ENCODE results near the gene CHRND. TPM values are rescaled to one million over a fixed set of nuclear protein-coding genes. Genes with fewer than 3 reads are reported as not detected.

Gene CHRND
- polyA plus RNA-seq, 4 donors = 0.52 to 0.85 (median 0.66) TPM

DNA sequence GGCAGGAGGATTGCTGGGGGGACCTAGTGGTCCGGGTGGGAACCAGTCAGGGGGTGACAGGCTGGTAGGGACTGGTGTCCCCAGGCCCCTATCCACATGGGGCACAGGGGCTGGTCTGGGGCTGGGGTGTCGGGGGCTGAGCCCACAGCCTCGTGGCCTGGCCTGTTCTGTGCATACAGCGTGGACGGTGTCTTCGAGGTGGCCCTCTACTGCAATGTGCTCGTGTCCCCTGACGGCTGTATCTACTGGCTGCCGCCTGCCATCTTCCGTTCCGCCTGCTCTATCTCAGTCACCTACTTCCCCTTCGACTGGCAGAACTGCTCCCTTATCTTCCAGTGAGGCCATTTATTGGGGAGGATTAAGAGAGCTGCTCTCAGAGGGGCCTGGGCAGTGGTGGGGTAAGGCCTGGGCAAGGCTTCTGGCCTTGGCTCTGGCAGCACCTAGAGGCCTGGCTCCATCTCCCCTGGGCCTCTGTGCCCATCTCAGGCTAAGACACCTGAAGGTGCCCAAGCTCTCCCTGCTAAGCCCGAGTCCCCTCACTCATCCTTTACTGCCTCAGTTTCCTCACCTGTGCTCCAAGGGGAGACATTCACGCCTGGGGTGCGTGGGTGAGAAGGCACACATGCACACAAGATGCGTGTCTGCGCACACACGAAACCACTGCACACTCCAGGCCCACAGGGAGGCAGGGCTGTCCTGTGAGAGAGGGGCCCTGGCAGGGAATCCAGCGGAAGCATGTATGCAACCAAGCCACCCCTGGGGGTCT is 15.4 kb downstream of the CHRND start:
- DNase-seq (ENCODE audit: low read depth in 4 of 4, low spot score in 3 of 4) = no peak

GRCh38 chr2:232541961-232542714 is 16.2 kb downstream of the CHRND start:
- DNase-seq (ENCODE audit: low read depth in 4 of 4, low spot score in 3 of 4) = no peak

DNA sequence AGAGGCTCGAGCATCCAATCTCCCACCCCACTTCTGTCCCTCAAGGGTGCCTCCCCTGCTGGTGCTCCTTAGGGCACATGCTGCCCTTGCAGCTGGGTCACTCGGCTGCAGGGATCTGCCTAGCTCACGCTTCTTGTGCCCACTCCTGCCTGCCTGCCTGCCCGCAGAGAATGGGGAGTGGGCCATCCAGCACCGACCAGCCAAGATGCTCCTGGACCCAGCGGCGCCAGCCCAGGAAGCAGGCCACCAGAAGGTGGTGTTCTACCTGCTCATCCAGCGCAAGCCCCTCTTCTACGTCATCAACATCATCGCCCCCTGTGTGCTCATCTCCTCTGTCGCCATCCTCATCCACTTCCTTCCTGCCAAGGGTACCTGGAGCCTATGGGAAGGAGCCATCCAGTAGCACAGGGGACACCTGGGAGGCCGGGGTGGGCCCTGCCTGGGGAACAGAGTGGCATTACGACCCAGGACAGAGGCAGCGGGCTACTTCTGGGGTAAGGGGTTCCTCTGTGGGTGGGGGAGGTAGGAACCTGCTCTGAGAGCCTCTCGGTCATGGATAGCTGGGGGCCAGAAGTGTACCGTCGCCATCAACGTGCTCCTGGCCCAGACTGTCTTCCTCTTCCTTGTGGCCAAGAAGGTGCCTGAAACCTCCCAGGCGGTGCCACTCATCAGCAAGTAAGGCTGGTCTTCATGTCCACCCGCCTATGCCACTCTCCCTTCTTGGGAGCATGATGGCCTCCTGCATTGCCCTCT is 16.9 kb downstream of the CHRND start:
- DNase-seq (ENCODE audit: low read depth in 4 of 4, low spot score in 3 of 4) = no peak

DNA sequence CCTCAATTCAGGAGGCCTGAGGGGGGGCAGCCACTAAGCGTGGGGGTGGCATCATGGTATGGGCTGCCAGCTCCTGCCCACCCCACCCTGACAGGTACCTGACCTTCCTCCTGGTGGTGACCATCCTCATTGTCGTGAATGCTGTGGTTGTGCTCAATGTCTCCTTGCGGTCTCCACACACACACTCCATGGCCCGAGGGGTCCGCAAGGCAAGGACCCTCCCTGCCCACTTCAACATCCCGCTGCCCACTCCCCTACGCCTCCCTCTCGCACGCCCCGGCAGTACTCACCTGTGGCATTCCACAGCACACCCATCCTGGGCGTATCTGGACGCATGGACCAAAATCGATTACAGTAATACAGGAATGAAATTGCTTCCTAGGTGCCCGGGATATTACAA is 17.5 kb downstream of the CHRND start:
- no peak for DNase-seq (ENCODE audit: low read depth in 4 of 4, low spot score in 3 of 4)

DNA sequence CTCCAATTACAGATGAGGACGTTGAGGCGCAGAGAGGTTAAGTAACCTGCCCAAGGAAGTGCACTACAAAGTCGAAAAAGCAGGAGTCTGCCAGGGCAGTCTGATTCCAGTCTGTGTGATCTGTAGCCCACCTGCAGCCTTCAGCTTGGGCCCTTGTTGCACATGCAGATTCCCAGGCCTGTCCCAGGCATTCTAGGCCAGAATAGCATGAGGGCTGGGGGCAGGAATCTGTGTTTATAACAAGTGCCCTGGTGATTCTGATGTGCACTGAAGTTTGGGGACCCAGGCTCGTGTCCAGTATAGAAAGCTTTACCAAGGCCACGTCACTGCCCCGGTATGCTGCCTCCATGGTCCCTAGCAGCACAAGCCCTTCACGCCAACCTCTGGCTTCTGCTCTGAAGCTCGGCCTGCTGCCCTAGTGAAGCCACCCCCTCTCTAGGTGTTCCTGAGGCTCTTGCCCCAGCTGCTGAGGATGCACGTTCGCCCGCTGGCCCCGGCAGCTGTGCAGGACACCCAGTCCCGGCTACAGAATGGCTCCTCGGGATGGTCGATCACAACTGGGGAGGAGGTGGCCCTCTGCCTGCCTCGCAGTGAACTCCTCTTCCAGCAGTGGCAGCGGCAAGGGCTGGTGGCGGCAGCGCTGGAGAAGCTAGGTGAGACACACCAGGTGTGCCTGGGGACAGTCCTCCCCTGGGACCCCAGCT is 18.1 kb downstream of the CHRND start:
- DNase-seq (ENCODE audit: low read depth in 4 of 4, low spot score in 3 of 4) = no peak

DNA sequence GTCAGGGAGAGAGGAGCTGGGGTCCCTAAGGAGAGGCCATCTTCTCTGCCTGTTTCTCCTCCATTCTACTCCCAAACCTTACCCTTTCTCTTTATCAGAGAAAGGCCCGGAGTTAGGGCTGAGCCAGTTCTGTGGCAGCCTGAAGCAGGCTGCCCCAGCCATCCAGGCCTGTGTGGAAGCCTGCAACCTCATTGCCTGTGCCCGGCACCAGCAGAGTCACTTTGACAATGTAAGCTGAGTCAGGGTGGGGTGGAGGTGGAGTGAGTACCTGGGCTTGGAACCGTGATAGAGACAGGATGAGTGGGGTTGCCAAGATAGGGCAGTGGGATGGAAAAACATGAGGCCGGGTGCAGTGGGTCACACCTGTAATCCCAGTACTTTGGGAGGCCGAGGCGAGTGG is 18.7 kb downstream of the CHRND start:
- DNase-seq (ENCODE audit: low read depth in 4 of 4, low spot score in 3 of 4) = no peak

DNA sequence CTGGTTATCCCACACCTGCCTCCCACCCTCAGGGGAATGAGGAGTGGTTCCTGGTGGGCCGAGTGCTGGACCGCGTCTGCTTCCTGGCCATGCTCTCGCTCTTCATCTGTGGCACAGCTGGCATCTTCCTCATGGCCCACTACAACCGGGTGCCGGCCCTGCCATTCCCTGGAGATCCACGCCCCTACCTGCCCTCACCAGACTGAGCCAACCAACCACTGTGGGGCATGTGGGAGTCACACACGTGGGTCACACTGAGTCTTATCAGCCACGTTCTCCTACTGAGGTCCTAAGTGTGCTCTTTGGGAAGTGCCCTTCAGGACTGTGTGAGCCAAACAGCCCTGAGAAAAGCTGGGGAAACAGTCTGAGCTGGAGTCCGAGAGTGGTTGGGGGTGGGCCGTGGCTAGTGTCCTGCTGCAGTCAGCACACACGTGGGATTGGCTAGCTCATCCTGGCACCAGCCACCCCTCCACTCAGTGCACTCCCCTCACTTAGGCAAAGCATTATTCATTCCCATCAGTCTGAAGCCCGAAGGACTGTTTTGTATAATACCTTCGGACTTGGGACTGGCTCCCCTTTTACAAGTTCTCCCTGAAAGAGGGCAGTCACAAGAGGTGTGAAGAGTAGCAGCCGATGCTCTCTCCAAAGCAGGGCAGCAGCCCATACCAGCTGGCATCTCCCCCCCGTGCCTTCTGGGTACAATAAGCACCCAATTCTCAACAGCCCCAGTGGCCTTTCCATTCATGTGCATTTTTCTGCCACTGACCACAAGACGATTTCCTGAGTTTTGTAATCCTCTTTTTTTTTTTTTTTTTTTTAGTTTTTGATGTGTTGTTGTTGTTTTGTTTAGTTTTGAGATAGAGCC is 19.8 kb downstream of the CHRND start:
- no peak for DNase-seq (ENCODE audit: low read depth in 4 of 4, low spot score in 3 of 4)

DNA sequence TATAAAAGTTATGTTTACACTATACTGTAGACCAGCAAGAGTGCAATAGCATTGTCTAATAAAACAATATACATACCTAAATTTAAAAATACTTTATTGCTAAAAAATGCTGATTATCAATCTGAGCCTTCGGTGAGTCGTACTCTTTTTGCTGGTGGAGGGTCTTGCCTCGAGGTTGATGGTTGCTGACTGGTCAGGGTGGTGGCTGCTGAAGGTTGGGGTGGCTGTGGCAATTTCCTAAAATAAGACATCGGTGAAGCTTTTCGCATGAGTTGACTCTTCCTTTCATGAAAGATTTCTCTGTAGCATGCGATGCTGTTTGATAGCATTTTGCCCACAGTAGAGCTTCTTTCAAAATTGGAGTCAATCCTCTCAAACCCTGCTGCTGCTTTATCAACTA is 22.0 kb downstream of the CHRND start:
- DNase-seq (ENCODE audit: low read depth in 4 of 4, low spot score in 3 of 4) = no peak

DNA sequence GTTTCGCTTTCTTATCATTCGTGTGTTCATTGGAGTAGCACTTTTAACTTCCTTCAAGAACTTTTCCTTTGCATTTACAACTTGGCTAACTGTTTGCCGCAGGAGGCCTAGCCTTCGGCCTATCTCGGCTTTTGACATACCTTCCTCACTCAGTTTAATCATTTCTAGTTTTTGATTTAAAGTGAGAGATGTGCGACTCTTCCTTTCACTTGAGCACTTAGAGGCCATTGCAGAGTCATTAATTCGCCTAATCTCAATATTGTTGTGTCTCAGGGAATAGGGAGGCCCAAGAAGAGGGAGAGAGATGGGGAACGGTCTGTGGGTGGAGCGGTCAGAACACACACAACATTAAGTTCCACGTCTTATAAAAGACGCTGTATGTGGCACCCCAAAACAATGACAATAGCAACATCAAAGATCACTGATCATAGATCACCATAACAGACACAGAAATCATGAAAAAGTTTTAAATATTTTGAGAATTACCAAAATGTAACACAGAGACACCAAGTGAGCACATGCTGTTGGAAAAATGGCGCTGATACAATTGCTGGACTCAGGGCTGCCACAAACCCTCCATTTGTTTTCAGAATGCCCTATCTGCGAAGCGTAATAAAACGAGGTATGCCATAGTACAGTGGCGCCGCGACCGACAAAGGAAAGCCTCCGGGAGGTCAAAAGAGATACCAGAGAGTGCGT is 23.8 kb downstream of the CHRND start:
- DNase-seq (ENCODE audit: low read depth in 4 of 4, low spot score in 3 of 4) = no peak

DNA sequence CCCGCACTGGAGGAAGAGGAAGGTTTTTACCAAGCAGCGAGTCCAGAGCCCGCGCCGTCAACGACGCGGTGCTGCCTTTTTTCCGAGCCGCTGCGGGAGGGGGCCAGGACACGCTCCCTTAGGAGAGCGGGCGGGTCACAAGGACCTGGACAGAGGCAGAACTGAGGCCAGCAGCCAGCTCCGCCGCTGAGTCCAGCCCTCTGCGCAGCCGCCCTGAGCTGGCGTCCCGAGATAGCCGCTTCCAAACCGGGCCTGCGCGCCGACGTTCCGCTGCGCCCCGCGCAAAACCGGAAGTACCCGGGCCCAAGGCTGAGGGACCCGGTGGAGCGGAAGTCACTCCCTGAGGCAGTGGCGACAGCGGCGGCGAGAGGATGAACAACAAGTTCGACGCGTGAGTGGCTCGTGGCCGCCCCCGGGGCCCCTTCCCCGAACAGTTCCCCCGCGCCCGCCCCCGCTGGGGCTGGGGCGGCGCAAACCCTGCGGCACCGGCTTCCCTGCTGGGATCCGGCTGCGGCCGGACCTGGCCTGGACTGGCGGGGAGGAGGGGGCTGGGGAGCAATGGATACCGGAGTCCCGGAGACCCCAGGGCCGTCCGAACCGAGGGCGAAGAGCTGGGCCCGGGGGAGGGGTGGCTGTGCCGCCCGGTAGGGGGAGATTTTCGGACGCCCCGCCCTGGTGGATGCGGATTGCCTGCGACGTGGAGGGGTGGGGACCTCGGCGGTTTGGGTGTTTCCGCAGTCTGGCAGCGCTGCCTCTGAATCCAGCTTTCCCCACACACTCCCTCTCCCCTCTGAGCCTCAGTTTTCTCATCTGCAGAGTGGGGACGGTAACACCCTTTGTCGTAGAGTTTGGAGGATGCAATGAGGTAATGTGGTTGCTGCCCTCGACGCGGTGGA is 24.6 kb downstream of the CHRND start, which contains the start of the genes EIF4E2 and TIGD1:
Gene EIF4E2, plus strand, starts transcription at position 336 of the 896 bp plus-strand sequence. Its CDS starts 36 bp downstream, at position 372.
Gene TIGD1, minus strand, starts transcription at position 204 of the 896 bp plus-strand sequence. CDS start 675 bp downstream, outside the sequence.
- DNase-seq (ENCODE audit: low read depth in 4 of 4, low spot score in 3 of 4) = peak; percentile 85 to 90 (median 88)

DNA sequence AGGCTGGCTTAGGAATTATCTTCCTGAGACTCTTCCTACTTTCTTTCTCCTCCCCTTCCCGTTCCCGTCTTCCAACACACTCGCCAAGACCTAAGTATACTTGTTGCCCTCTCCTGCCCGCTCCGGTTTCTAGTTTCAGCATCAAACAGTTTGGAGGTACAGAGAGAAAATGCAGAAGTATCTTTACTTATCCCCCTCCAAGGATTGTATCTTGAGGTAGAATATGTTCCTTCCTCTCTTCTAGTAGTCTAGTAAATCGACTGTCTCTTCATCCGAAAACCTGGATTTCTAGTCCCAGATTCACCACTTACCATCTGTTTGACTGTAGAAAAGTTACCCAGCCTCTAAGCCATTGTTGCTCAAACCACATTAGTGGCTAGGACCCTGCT is 25.3 kb downstream of the CHRND start:
- DNase-seq (ENCODE audit: low read depth in 4 of 4, low spot score in 3 of 4) = no peak

DNA sequence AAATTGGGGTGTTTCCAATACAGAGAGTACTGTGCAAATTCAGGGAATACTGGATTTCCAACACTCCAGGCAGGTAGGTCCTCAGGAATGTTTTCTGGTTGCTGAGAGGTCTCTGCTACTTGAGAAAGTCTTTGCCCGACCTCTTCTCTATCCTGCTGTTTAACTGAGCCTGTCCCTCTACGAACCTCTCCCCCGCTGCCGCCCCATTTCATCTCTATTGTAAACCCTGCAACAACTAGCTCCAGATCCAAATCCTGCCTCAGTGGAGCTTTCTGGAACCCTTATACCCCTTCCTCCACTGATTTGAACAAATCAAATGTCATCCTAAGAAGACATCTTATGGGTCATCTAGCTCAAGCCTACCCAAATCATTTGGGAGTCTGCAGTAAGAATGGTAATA is 25.8 kb downstream of the CHRND start:
- no peak for DNase-seq (ENCODE audit: low read depth in 4 of 4, low spot score in 3 of 4)

GRCh38 chr2:232556426-232556825 is 30.5 kb downstream of the CHRND start:
- no peak for DNase-seq (ENCODE audit: low read depth in 4 of 4, low spot score in 3 of 4)

- no peak for DNase-seq (ENCODE audit: low read depth in 4 of 4, low spot score in 3 of 4)
Measured at GRCh38 chr2:232562515-232563151, 36.7 kb downstream of the CHRND start.

- no peak for DNase-seq (ENCODE audit: low read depth in 4 of 4, low spot score in 3 of 4)
Measured at GRCh38 chr2:232563580-232563979, 37.6 kb downstream of the CHRND start.

DNA sequence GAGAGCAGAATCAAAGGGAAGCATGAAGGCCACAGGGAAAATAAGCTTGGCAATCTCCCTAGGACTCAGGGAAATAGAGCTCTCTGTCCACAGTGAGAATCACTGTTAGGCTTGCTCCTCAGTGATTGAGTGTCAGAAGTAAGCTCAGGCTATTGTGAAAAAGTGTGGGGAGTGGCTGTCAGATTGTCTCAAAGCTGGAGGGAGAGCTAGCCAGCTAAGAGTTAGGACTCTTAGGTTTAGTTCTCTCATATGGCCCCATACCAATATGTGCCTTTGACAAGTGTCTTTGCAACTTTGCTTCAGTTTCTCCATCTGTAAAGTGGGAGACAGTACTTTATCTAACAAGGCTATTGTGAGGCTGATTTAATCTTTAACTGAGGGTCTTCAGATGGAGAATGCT is 41.8 kb downstream of the CHRND start:
- DNase-seq (ENCODE audit: low read depth in 4 of 4, low spot score in 3 of 4) = no peak

- no peak for DNase-seq (ENCODE audit: low read depth in 4 of 4, low spot score in 3 of 4)
Measured at GRCh38 chr2:232568161-232568560, 42.2 kb downstream of the CHRND start.

DNA sequence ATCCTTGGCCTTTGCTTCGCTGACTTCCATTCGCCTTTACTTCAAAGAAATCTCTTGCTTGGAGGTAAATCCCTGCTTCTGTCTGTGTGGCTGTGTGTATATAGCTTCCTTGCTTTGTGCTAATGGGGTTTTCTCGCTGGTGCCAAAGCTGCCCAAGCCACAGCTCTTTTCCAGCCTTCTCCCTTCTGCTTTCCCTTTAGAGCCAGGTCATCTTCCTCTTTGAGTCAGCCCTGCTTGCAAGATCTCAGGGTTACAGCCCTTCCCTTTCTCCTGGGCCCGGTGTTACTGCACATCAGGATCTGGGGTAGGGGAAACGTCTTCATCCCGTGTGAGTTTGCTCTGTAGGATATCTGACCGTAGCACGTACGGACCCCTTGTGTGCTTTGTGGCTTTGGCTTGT is 43.6 kb downstream of the CHRND start:
- DNase-seq (ENCODE audit: low read depth in 4 of 4, low spot score in 3 of 4) = no peak

Data from left renal pelvis (tissue), 4 donors.